ENCODE results near the gene TESK2. TPM values are rescaled to one million over a fixed set of nuclear protein-coding genes. Genes with fewer than 3 reads are reported as not detected.
"Not testable (repeated sequence)": the region's sequence is repeated elsewhere in the genome, so short reads cannot be mapped to it uniquely, and the experiment has no call there.

Gene TESK2
- total RNA-seq, 1 donor from 2014 or later: 12.2 TPM

DNA sequence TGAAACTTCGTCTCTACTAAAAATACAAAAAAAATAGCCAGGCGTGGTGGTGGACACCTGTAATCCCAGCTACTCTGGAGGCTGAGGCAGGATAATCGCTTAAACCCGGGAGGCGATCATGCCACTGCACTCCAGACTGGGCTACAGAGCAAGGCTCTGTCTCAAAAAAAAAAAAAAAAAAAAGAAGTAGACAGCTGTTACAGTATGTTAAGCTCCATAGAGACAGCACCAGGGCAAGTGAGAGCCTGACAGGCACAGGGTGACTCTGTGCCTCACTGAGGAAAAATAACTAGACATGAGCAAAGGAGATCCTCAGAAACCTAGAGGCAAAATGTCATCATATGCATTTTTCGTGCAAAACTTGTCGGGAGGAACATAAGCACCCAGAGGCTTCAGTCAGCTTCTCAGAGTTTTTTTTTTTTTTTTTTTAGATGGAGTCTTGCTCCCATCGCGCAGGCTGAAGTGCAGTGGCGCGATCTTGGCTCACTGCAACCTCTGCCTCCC, 39.7 kb upstream of the TESK2 start:
- Mint-ChIP-seq H3K27me3 (no peaks in the 10 kb centered on the region), H3K9me3 (no peaks in the 10 kb centered on the region), H3K27ac (no peak overlapping the region), H3K4me3 (no peak overlapping the region), H3K4me1 (no peaks in the 10 kb centered on the region), H3K36me3 (ENCODE audit: low read depth) (no peaks in the 10 kb centered on the region)
- TF ChIP-seq, protein P1, sequence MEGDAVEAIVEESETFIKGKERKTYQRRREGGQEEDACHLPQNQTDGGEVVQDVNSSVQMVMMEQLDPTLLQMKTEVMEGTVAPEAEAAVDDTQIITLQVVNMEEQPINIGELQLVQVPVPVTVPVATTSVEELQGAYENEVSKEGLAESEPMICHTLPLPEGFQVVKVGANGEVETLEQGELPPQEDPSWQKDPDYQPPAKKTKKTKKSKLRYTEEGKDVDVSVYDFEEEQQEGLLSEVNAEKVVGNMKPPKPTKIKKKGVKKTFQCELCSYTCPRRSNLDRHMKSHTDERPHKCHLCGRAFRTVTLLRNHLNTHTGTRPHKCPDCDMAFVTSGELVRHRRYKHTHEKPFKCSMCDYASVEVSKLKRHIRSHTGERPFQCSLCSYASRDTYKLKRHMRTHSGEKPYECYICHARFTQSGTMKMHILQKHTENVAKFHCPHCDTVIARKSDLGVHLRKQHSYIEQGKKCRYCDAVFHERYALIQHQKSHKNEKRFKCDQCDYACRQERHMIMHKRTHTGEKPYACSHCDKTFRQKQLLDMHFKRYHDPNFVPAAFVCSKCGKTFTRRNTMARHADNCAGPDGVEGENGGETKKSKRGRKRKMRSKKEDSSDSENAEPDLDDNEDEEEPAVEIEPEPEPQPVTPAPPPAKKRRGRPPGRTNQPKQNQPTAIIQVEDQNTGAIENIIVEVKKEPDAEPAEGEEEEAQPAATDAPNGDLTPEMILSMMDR (IDR thresholded peaks at IDR 0.05): no peak
- ChIA-PET CTCF (interaction anchor here (0.8 kb wide), 1 partner anchor 18 kb away, joined by 3 read pairs; no protein-coding TSS in a partner anchor), POLR2A (interaction anchor here (0.6 to 1.9 kb wide), 6 partner anchors 9 to 41 kb away, joined by 3 to 10 read pairs (median 5); partner anchors contain the start of gene PRDX1)
- intact Hi-C loops (cut with micrococcal nuclease): no loop called here
- no peak for DNase-seq
- no peak for ATAC-seq (ENCODE audit: low read depth)

DNA sequence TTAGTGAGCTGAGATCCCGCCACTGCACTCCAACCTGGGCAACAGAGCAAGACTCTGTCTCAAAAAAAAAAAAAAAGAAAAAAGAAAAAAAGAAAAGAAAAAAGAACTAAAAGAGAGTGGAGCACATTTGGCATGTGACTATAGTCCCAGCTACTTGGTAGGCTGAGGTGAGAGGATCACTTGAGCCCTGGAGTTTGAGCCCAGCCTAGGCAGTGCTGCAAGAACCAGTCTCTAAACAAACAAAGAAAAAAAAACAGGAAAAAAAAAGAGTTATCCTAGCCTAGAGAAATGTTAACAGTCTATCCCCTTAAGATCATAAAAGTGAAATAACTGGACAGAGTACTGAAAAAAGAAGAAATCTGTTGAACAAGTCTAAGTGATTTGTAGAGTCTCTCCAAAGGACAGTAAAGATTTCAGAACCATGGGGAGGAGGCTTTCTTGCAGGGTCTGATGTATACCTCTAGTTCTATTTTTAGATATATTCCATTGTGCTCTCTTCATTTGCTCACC, 35.2 kb upstream of the TESK2 start:
- Mint-ChIP-seq H3K4me1 (peaks cover 20% of the 10 kb centered on the region), H3K27me3 (no peaks in the 10 kb centered on the region), H3K36me3 (ENCODE audit: low read depth) (peaks cover 9% of the 10 kb centered on the region), H3K27ac (peak overlapping the region; percentile 2), H3K9me3 (no peaks in the 10 kb centered on the region), H3K4me3 (no peak overlapping the region)
- ChIA-PET POLR2A (interaction anchor here (0.6 kb wide), 1 partner anchor 22 kb away, joined by 8 read pairs; no protein-coding TSS in a partner anchor), CTCF (interaction anchor here (0.9 kb wide), 1 partner anchor 44 kb away, joined by 4 read pairs; no protein-coding TSS in a partner anchor)
- intact Hi-C loops (cut with micrococcal nuclease): no loop called here
- TF ChIP-seq, protein P1 (IDR thresholded peaks at IDR 0.05): no peak
- no peak for DNase-seq
- ATAC-seq (ENCODE audit: low read depth): no peak

- H3K4me3 Mint-ChIP-seq; H3K27ac Mint-ChIP-seq; ATAC-seq (ENCODE audit: low read depth); H3K9me3 Mint-ChIP-seq; intact Hi-C loops (cut with micrococcal nuclease); H3K27me3 Mint-ChIP-seq; DNase-seq: not testable (repeated sequence)
- peaks cover 38% of the 10 kb centered on the region for H3K4me1 Mint-ChIP-seq
- peaks cover 13% of the 10 kb centered on the region for H3K36me3 Mint-ChIP-seq (ENCODE audit: low read depth)
- CTCF ChIA-PET: interaction anchor here (1.0 kb wide), 1 partner anchor 12 kb away, joined by 4 read pairs; no protein-coding TSS in a partner anchor
- POLR2A ChIA-PET: interaction anchor here (1.2 to 8.4 kb wide), 4 partner anchors 16 to 185 kb away, joined by 4 to 457 read pairs (median 8); partner anchors contain the start of gene AKR1A1
Measured at GRCh38 chr1:45523975-45524374, 33.0 kb upstream of the TESK2 start.

- Mint-ChIP-seq H3K36me3 (ENCODE audit: low read depth) (peaks cover 18% of the 10 kb centered on the region), H3K4me1 (peaks cover 42% of the 10 kb centered on the region)
- H3K4me3 Mint-ChIP-seq; DNase-seq; CTCF ChIA-PET; H3K27me3 Mint-ChIP-seq; H3K9me3 Mint-ChIP-seq; ATAC-seq (ENCODE audit: low read depth); H3K27ac Mint-ChIP-seq; intact Hi-C loops (cut with micrococcal nuclease): not testable (repeated sequence)
- POLR2A ChIA-PET: interaction anchor here (1.5 to 8.4 kb wide), 4 partner anchors 16 to 60 kb away, joined by 4 to 457 read pairs (median 22); partner anchors contain the start of genes AKR1A1 and TESK2
Measured at GRCh38 chr1:45523516-45523915, 32.6 kb upstream of the TESK2 start.

DNA sequence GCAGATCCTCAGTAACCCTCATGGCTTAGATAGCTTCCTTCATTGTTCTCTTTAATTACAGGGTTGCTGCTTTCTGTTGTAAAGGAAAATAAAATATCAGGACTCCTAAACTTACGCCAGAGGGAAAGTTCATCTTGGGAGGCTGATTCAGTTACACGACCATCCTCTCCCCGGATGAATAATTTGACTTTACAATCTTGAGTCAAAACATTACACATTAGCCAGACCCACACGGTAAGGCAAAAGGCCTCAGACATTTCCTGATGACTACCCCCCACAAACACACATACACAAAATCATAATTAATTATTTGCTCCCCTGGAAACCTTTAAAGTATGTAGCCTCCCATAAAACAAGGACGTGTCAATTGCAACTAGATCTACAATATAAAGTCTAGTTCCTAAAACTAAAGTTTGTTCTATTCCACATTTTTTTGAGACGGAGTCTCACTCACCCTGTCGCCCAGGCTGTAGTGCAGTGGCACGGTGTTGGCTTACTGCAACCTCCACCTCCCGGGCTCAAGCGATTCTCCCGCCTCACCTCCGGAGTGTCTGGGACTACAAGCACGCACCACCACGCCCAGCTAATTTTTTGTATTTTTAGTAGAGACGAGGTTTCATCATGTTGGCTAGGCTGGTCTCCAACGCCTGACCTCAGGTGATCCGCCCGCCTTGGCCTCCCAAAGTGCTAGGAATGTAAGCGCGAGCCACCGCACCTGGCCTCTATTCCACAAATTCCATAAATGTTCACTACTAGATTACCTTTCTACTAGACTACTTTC, 31.6 kb upstream of the TESK2 start:
- POLR2A ChIA-PET: interaction anchor here (0.6 to 8.4 kb wide), 42 partner anchors 7 to 857 kb away, joined by 3 to 457 read pairs (median 6); partner anchors contain the start of genes AKR1A1, BEST4, BTBD19 and CCDC163
- ATAC-seq (ENCODE audit: low read depth) (no peak), DNase-seq (no peak)
- Mint-ChIP-seq H3K36me3 (ENCODE audit: low read depth) (peaks cover 23% of the 10 kb centered on the region), H3K4me3 (peak overlapping the region; percentile 93), H3K9me3 (no peaks in the 10 kb centered on the region), H3K27ac (peak overlapping the region; percentile 92), H3K4me1 (peaks cover 44% of the 10 kb centered on the region), H3K27me3 (no peaks in the 10 kb centered on the region)
- TF ChIP-seq, protein P1 (IDR thresholded peaks at IDR 0.05): no peak
- CTCF ChIA-PET: interaction anchor here (1.0 to 3.1 kb wide), 8 partner anchors 10 to 183 kb away, joined by 3 to 23 read pairs (median 7); partner anchors contain the start of gene AKR1A1
- intact Hi-C loops (cut with micrococcal nuclease): loop anchor here (1.0 kb wide), 1 partner anchor 21 kb away; no protein-coding TSS in a partner anchor
